Measurements from ENCODE around the gene VSIG10. TPM values are rescaled to one million over a fixed set of nuclear protein-coding genes. Genes with fewer than 3 reads are reported as not detected.
"Not testable (repeated sequence)": the region's sequence is repeated elsewhere in the genome, so short reads cannot be mapped to it uniquely, and the experiment has no call there.

Gene VSIG10
- total RNA-seq, 1 donor from 2014 or later, result 26.7 TPM

GRCh38 chr12:118107694-118108093 is 3.9 kb upstream of the VSIG10 start:
- no peak for DNase-seq (ENCODE audit: low read depth)

DNA sequence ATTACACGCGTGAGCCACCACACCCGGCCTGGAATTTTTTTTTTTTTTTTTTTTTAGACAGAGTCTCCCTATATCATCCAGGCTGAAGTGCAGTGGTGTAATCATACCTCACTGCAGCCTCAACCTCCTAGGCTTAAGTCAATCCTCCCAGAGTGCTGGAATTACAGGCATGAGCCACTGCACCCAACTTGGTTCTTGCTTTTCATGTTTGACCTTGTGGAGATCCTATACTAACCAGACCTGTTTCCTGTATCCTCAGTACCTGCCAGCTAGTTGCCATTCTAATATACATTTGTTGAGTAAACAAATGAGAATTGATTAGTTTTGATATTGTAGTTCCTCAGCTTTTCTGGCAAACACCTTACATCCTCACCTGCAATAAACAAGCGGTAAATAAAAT is 3.2 kb upstream of the VSIG10 start:
- DNase-seq (ENCODE audit: low read depth), result no peak

DNA sequence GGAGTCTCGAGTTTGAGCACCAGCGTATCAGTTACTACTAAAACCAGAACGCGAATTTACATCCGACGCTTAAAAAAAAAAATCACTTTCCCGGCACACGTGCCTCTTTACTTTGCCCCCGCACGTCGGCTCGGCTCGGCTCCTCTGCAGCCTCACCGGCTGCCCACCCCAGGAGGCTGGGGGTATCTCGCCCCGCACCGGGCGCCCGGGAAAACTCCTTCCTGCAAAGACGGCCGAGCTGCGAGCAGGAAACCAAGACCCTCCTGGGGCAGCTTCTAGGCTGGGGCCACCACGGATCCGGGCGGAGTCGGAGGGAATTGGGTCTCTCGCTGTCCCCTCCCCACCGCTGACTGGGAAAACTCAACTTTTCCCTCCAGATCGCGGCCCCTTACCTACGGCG is 610 bp downstream of the VSIG10 start:
- DNase-seq (ENCODE audit: low read depth), result no peak

GRCh38 chr12:118102609-118103008 is 1.2 kb downstream of the VSIG10 start:
- no peak for DNase-seq (ENCODE audit: low read depth)

- DNase-seq (ENCODE audit: low read depth), result peak; percentile 62
These were observed 1.7 kb downstream of the VSIG10 start for GRCh38 chr12:118102070-118102469.

DNA sequence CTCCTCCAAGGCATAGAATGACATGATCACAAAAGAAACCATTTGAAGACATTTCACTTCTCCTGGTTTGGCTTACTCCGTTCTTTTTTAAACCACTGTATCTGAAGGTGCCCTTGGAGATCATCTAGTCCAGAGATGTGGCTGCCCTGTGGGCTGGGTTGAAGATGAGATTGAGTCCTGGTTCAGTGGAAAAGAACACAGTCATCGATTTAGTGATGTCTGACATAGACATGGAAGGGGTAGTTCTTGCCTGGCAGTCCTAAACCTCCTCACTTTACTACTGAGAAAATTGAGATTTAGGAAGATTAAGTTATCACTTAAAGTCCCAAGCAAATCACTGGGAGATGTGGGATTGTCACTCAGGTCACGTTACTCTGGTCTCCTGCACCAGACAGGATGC is 2.8 kb downstream of the VSIG10 start:
- DNase-seq (ENCODE audit: low read depth), result no peak

DNA sequence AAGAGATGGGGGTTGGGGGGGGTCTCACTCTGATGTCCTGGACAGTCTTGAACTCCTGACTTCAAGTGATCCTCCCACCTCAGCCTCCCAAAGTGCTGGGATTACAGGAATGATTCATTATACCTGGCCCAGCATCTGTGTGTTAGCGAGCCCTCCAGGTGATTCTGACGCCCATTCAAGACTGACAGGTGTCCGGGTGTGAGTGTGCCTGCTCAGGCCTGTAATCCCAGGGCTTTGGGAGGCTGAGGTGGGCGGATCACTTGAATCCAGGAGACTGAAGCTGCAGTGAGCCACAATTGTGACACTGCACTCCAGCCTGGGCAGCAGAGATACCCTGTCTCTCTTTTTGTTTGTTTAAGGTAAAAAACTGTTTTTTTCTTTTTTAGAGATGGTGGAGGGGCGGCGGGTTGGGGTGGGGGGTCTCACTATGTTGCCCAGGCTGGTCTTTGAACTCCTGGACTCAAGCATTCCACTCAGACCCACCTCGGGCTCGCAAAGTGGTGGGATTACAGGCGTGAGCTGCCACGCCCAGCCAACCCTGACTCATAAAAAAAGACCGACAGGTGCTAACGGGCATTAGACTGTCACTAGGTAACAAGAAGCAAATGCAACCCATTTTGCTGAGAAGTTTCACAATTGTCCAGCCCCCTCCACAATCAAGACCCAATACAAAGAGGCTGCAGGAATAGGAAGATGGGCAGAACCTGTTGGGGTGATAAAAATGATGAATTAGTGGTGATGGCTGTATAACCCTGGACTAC is 4.7 kb downstream of the VSIG10 start:
- no peak for DNase-seq (ENCODE audit: low read depth)

GRCh38 chr12:118098401-118098800 is 5.4 kb downstream of the VSIG10 start:
- no peak for DNase-seq (ENCODE audit: low read depth)

DNA sequence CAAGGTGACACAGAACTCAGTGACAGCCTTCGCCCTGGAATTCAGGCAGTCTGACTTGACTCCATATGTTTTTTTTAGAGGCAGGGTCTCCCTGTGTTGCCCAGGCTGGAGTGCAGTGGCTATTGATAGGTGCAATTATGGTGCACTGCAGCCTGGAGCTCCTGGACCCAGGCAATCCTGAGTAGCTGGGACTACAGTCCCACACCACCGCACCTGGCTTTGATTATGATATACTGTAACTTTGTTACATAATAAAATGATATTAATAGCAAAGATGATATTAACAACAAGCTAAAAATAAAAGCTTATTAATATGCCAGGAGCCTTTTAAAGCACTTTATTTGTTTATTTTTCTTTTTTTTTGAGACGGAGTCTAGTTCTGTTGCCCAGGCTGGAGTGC is 9.8 kb downstream of the VSIG10 start:
- DNase-seq (ENCODE audit: low read depth), result no peak

- DNase-seq (ENCODE audit: low read depth), result no peak
These were observed 14.0 kb downstream of the VSIG10 start for GRCh38 chr12:118089782-118090181.

- no peak for DNase-seq (ENCODE audit: low read depth)
These were observed 21.6 kb downstream of the VSIG10 start for GRCh38 chr12:118082161-118082560.

DNA sequence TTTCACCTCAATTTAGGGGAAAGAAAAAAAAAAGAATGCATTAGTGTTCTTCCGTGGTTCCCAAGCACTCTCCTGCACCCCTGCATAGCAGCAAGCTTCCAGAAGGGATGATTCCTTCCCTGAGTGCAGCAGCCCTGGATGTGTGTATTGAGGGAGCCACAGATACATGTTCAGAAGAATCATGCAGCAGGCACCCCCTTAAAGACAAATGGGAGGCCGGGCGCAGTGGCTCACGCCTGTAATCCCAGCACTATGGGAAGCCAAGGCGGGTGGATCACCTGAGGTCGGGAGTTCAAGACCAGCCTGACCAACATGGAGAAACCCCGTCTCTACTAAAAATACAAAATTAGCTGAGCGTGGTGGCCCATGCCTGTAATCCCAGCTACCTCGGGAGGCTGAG is 22.3 kb downstream of the VSIG10 start:
- DNase-seq (ENCODE audit: low read depth), result not testable (repeated sequence)

DNA sequence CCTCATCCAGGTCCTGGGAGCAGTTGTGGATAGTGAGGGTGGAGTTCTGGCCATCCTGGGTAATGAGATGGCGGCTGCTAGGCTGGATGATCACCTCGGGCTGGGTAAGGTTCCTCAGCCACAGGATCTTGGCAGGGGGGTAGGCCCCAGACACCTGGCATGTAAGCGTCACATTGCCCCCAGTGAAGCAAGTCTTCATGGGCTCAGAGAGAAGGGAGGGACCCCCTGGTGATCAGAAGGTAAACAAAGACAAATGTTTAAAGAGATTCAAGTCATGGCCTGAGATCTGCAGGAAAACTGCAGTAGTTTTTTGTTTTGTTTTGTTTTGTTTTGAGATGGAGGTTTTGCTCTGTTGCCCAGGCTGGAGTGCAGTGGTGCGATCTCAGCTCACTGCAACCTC is 30.0 kb downstream of the VSIG10 start:
- no peak for DNase-seq (ENCODE audit: low read depth)

DNA sequence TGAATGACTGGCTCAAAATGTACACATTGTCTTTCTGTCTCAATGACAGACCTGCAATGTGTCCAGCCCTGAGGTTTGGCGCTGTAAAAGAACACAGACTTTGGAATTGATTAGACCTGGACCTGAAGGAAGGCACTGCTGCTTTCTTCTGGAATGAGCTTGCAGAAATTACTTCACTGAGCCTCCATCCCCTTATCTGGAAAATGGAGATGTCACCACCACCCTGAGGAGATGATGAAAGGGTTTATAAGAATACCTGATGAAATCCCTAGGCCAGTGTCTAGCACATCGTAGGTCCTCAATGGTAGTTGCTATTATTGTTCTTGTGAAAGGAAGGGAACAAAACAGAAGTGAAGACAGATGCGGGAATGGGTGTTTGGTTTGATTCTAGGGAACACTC is 33.2 kb downstream of the VSIG10 start:
- no peak for DNase-seq (ENCODE audit: low read depth)

DNA sequence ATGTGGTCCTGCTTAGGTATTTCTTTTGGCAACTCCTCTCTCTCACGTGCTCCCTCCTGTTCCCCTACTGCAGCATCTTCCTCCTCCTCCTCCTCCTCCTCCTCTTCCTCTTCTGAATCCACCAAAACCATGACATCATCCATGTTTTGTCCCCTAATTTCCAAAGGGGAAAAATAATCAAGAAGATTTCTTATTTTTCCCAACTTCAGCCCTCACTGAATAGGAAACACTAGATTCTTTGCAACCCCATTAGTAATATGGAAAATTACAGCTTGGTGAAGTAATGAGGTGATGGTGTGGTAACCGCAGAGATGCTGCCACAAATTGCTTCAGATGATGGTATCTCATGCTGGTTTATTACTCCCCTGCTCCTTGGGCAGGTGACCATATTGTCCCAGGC is 35.4 kb downstream of the VSIG10 start:
- DNase-seq (ENCODE audit: low read depth), result no peak

GRCh38 chr12:118065380-118065779 is 38.4 kb downstream of the VSIG10 start:
- no peak for DNase-seq (ENCODE audit: low read depth)

DNA sequence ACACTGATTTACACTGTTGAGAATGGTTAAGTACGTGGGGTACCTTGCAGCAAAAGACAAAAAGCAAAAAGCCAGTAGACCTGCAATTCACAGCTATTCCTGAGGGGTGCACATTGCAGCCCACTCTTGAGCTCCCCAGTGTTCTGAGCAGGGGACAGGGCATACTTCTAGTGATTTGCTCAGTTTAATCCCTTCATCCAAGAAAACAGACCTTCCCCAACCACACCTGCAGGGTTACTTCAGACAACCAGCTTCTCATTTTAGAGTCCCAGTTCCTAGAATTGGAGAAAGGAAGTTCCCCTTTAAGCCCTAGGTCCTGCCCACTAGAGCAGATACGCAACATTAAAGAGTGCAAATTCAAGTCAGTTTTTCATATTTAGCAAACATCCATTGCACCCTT is 39.2 kb downstream of the VSIG10 start:
- no peak for DNase-seq (ENCODE audit: low read depth)

GRCh38 chr12:118063576-118064391 is 40.0 kb downstream of the VSIG10 start:
- DNase-seq (ENCODE audit: low read depth), result no peak

- DNase-seq (ENCODE audit: low read depth), result peak; percentile 52
These were observed 41.7 kb downstream of the VSIG10 start for GRCh38 chr12:118061873-118062843.

GRCh38 chr12:118061011-118061872 is 42.6 kb downstream of the VSIG10 start, which contains the start of gene WSB2:
TSS of gene WSB2 (minus strand) at chr12:118061179. CDS start at chr12:118061048, 131 bp downstream.
- no peak for DNase-seq (ENCODE audit: low read depth)
